CD4-positive, alpha-beta T cell (primary cell): ENCODE results near the gene S100A2. TPM values are rescaled to one million over a fixed set of nuclear protein-coding genes. Genes with fewer than 3 reads are reported as not detected.

Experiments
- ATAC-seq: fragments of 200-7000 bp; cut with Tn5 transposase; one replicate; pipeline ENCODE4 v1.10.0; 2022; ENCODE audit warnings: mild to moderate bottlenecking; ENCODE audit not compliant: poor library complexity
- CTCF ChIA-PET: fragments of 350-600 bp; sonication (Branson Sonifier 250); formaldehyde crosslinking; loops from one replicate; lab custom pipeline; 2021; ENCODE audit warnings: antibody characterized with exemption, inconsistent platforms; lab: Charles Lee
- POLR2A ChIA-PET: fragments of 350-600 bp; sonication (Branson Sonifier 250); formaldehyde crosslinking; loops from one replicate; lab custom pipeline; 2021; ENCODE audit warnings: antibody characterized with exemption, inconsistent platforms; lab: Charles Lee
- DNase-seq, 14 experiments: peaks; one replicate each; pipeline ENCODE4 v3.0.0-alpha.2; 2013 to 2020; ENCODE audit warnings: mixed read lengths in 2 of 14
- H3K27ac ChIP-seq, 2 donors: one replicate each; pipeline versions ENCODE4 v1.5.1 to v1.7.0; 2013; ENCODE audit warnings: low read length in 2 of 2, low read depth in 1 of 2, mild to moderate bottlenecking in 1 of 2
- H3K27me3 ChIP-seq, 2 experiments: 1 replicate in 1 of 2; 2 replicates in 1 of 2; pipeline versions ENCODE4 v1.6.1 to v1.7.0; 2013; ENCODE audit warnings: low read length in 2 of 2, control low read depth in 1 of 2, mild to moderate bottlenecking in 1 of 2, moderate library complexity in 1 of 2; ENCODE audit not compliant: insufficient read depth in 2 of 2, control insufficient read depth in 1 of 2
- H3K36me3 ChIP-seq: one replicate; pipeline ENCODE4 v1.6.1; 2013; ENCODE audit warnings: low read length, control low read depth; ENCODE audit not compliant: insufficient read depth
- H3K4me1 ChIP-seq: one replicate; pipeline ENCODE4 v1.6.1; 2013; ENCODE audit warnings: low read length, control low read depth; ENCODE audit not compliant: insufficient read depth
- H3K4me3 ChIP-seq: one replicate; pipeline ENCODE4 v1.5.1; 2013; ENCODE audit warnings: mild to moderate bottlenecking, low read length, moderate library complexity
- H3K9me3 ChIP-seq, 2 experiments: 1 replicate in 1 of 2; 2 replicates in 1 of 2; pipeline versions ENCODE4 v1.6.1 to v1.7.0; 2013; ENCODE audit warnings: low read length in 2 of 2, mild to moderate bottlenecking in 2 of 2, control low read depth in 1 of 2, moderate library complexity in 1 of 2; ENCODE audit not compliant: control insufficient read depth in 1 of 2, insufficient read depth in 1 of 2
- H3K27ac Mint-ChIP-seq: one replicate; pipeline ENCODE4 v1.8.0; 2020; ENCODE audit warnings: mixed read lengths
- H3K27me3 Mint-ChIP-seq: one replicate; pipeline ENCODE4 v1.8.0; 2021; ENCODE audit warnings: mixed read lengths
- H3K36me3 Mint-ChIP-seq: one replicate; pipeline ENCODE4 v1.8.0; 2021; ENCODE audit warnings: low read depth, mixed read lengths
- H3K4me1 Mint-ChIP-seq: one replicate; pipeline ENCODE4 v1.8.0; 2021; ENCODE audit warnings: low read depth, mixed read lengths
- H3K4me3 Mint-ChIP-seq: one replicate; pipeline ENCODE4 v1.8.0; 2020; ENCODE audit warnings: mild to moderate bottlenecking, mixed read lengths
- H3K9me3 Mint-ChIP-seq: one replicate; pipeline ENCODE4 v1.8.0; 2020; ENCODE audit warnings: mixed read lengths
- intact Hi-C, 2 experiments: fragments of 100-400 bp; cut with DNase I in 1 of 2; cut with micrococcal nuclease in 1 of 2; formaldehyde crosslinking; loops; one replicate each; pipeline versions ENCODE4 v1.15.1 to v1.9.0; 2023 to 2025; cut with DNase I, micrococcal nuclease
- total RNA-seq, 174 experiments: library from RNA in 2 of 174; stranded (reverse) in 2 of 174; gene quantifications; one replicate each; pipeline ENCODE4 v1.2.3 and lab custom pipeline; 2021 to 2026
- TF ChIP-seq, protein P1 (sequence below): fragments of 200-600 bp; IDR thresholded peaks from one replicate; pipeline ENCODE4 v1.8.0; 2022; ENCODE audit warnings: antibody characterized with exemption, mild to moderate bottlenecking

S100A2 gene
- total RNA-seq, 2 experiments from 2014 or later, result not detected

GRCh38 chr1:153537376-153537730 lies 28.3 kb downstream of the S100A2 start:
- Histone ChIP-seq H3K4me1 (peaks cover 85% of the 10 kb centered on the region), H3K27me3 (no peaks in the 10 kb centered on the region), H3K4me3 (no peak overlapping the region), H3K36me3 (peaks cover 14% of the 10 kb centered on the region), H3K9me3 (no peaks in the 10 kb centered on the region), H3K27ac (peak overlapping the region in 1 of 2 donors; percentile 87)
- no peak for DNase-seq
- Mint-ChIP-seq H3K9me3 (no peaks in the 10 kb centered on the region), H3K4me1 (peaks cover 90% of the 10 kb centered on the region), H3K27ac (peak overlapping the region; percentile 99), H3K36me3 (peaks cover 35% of the 10 kb centered on the region), H3K4me3 (peak overlapping the region; percentile 95), H3K27me3 (no peaks in the 10 kb centered on the region)
- TF ChIP-seq, protein P1, sequence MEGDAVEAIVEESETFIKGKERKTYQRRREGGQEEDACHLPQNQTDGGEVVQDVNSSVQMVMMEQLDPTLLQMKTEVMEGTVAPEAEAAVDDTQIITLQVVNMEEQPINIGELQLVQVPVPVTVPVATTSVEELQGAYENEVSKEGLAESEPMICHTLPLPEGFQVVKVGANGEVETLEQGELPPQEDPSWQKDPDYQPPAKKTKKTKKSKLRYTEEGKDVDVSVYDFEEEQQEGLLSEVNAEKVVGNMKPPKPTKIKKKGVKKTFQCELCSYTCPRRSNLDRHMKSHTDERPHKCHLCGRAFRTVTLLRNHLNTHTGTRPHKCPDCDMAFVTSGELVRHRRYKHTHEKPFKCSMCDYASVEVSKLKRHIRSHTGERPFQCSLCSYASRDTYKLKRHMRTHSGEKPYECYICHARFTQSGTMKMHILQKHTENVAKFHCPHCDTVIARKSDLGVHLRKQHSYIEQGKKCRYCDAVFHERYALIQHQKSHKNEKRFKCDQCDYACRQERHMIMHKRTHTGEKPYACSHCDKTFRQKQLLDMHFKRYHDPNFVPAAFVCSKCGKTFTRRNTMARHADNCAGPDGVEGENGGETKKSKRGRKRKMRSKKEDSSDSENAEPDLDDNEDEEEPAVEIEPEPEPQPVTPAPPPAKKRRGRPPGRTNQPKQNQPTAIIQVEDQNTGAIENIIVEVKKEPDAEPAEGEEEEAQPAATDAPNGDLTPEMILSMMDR, result no peak
- no peak for ATAC-seq
- intact Hi-C loops, result loop anchor here in 1 of 2 experiments (5.0 kb wide), 1 partner anchor 135 kb away; the partner anchor contains the start of gene ILF2
- ChIA-PET POLR2A (interaction anchor here (6.4 kb wide), 1 partner anchor 7 kb away, joined by 246 read pairs; the partner anchor contains the start of gene S100A4), CTCF (no interaction called here)

GRCh38 chr1:153536671-153537375 lies 28.8 kb downstream of the S100A2 start:
- Mint-ChIP-seq H3K27me3 (no peaks in the 10 kb centered on the region), H3K9me3 (no peaks in the 10 kb centered on the region), H3K36me3 (peaks cover 32% of the 10 kb centered on the region), H3K4me1 (peaks cover 90% of the 10 kb centered on the region), H3K27ac (peak overlapping the region; percentile 99), H3K4me3 (peak overlapping the region; percentile 95)
- POLR2A ChIA-PET, result interaction anchor here (1.0 to 6.4 kb wide), 9 partner anchors 8 to 684 kb away, joined by 3 to 246 read pairs (median 8); partner anchors contain the start of genes CHTOP, JTB, S100A2 and S100A4
- peak overlapping the region; percentile 87 to 95 for H3K27ac ChIP-seq
- H3K36me3 ChIP-seq, result peaks cover 11% of the 10 kb centered on the region
- peak overlapping the region; percentile 79 for H3K4me3 ChIP-seq
- no peak for DNase-seq
- peaks cover 85% of the 10 kb centered on the region for H3K4me1 ChIP-seq
- TF ChIP-seq, protein P1, result no peak
- H3K9me3 ChIP-seq, result no peaks in the 10 kb centered on the region
- ATAC-seq, result no peak
- H3K27me3 ChIP-seq, result no peaks in the 10 kb centered on the region
- CTCF ChIA-PET, result interaction anchor here (6.0 kb wide), 1 partner anchor 32 kb away, joined by 69 read pairs; no protein-coding TSS in a partner anchor
- intact Hi-C loops, result loop anchor here in 1 of 2 experiments (1.0 to 5.0 kb wide), 2 partner anchors 8 to 135 kb away; partner anchors contain the start of genes ILF2 and S100A4

DNA sequence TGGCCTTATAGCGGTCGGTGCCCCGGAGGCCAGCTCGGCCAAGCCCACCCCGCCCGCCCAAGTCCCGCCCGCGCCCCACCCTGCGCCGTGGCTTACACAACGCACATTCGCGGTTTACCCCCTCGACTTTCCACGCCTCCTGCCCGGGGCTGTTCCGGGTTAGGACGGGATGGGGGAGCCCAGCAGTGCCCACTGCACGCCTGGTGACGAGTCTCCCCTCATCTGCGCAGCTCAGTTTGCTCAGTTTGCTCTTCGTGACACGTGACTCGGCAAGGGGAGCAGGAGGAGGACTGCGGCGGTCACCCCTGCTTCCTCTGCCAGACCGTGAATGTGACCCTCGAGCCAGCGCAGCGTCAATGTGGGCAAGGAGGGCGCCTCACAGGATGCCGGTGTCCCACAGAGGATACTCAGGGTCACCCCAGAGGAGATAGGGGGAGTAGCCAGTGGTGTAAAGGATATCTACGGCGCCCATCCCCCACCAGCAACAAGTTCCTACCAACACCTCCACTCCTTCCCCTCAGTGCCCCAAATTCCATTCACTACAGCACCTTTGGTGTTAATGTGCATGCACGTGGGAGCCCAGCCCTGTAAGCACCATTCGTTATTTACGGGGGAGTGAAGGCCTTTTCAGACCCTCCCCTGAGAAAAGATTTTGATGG lies 29.5 kb downstream of the S100A2 start:
- no peaks in the 10 kb centered on the region for H3K9me3 Mint-ChIP-seq
- Histone ChIP-seq H3K9me3 (no peaks in the 10 kb centered on the region), H3K4me1 (peaks cover 82% of the 10 kb centered on the region), H3K36me3 (peaks cover 11% of the 10 kb centered on the region), H3K27me3 (no peaks in the 10 kb centered on the region), H3K4me3 (peak overlapping the region; percentile 79), H3K27ac (peak overlapping the region; percentile 87 to 95)
- peak overlapping the region; percentile 99 for H3K27ac Mint-ChIP-seq
- TF ChIP-seq, protein P1, result no peak
- intact Hi-C loops, result loop anchor here in 1 of 2 experiments (1.0 to 5.0 kb wide), 2 partner anchors 9 to 136 kb away; partner anchors contain the start of genes ILF2 and S100A4
- POLR2A ChIA-PET, result interaction anchor here (0.7 to 6.4 kb wide), 14 partner anchors 8 to 684 kb away, joined by 3 to 246 read pairs (median 4); partner anchors contain the start of genes CHTOP, JTB, S100A2 and S100A4
- CTCF ChIA-PET, result interaction anchor here (1.2 to 6.0 kb wide), 3 partner anchors 7 to 33 kb away, joined by 5 to 69 read pairs (median 55); partner anchors contain the start of genes S100A4 and S100A5
- no peaks in the 10 kb centered on the region for H3K27me3 Mint-ChIP-seq
- peak overlapping the region; percentile 95 for H3K4me3 Mint-ChIP-seq
- ATAC-seq (peak; percentile 76), DNase-seq (peak; percentile 60 to 93 (median 78))
- H3K4me1 Mint-ChIP-seq, result peaks cover 90% of the 10 kb centered on the region
- H3K36me3 Mint-ChIP-seq, result peaks cover 30% of the 10 kb centered on the region
